Neural progenitor cell (in vitro differentiated cells): Measurements from ENCODE around the gene TCF4. TPM values are rescaled to one million over a fixed set of nuclear protein-coding genes. Genes with fewer than 3 reads are reported as not detected.

Experiments
- DNase-seq: peaks from one replicate; pipeline ENCODE4 v3.0.0-alpha.2; 2016; ENCODE audit warnings: low spot score
- H2AFZ ChIP-seq: fragments of 200-600 bp; sonication (generic); replicated peaks from 2 replicates; pipeline ENCODE4 v1.6.1; 2016; ENCODE audit warnings: antibody characterized with exemption
- H3F3A ChIP-seq: fragments of 200-600 bp; sonication (generic); 2 replicates; pipeline ENCODE4 v1.6.1; 2016; ENCODE audit warnings: antibody characterized with exemption, low read depth
- H3K27ac ChIP-seq: fragments of 200-600 bp; sonication (generic); 2 replicates; pipeline ENCODE4 v1.5.1; 2016; ENCODE audit warnings: mild to moderate bottlenecking
- H3K27me3 ChIP-seq: fragments of 200-600 bp; sonication (generic); 2 replicates; pipeline ENCODE4 v1.6.1; 2016; ENCODE audit warnings: mild to moderate bottlenecking, moderate library complexity
- H3K36me3 ChIP-seq: fragments of 200-600 bp; sonication (generic); 2 replicates; pipeline ENCODE4 v1.5.1; 2016
- H3K4me1 ChIP-seq: fragments of 200-600 bp; sonication (generic); 2 replicates; pipeline ENCODE4 v1.6.1; 2016; ENCODE audit warnings: mixed run types
- H3K4me2 ChIP-seq: fragments of 200-600 bp; sonication (generic); 2 replicates; pipeline ENCODE4 v1.6.1; 2016
- H3K4me3 ChIP-seq: fragments of 200-600 bp; sonication (generic); 2 replicates; pipeline ENCODE4 v1.5.1; 2016
- H3K79me2 ChIP-seq: fragments of 200-600 bp; sonication (generic); 2 replicates; pipeline ENCODE4 v1.6.1; 2016; ENCODE audit warnings: low read depth
- H3K9ac ChIP-seq: fragments of 200-600 bp; sonication (generic); 2 replicates; pipeline ENCODE4 v1.6.1; 2016
- H3K9me3 ChIP-seq: fragments of 200-600 bp; sonication (generic); 2 replicates; pipeline ENCODE4 v1.5.1; 2016; ENCODE audit warnings: low read depth
- H4K20me1 ChIP-seq: fragments of 200-600 bp; sonication (generic); 2 replicates; pipeline ENCODE4 v1.6.1; 2016; ENCODE audit warnings: low read depth
- H3K27ac Mint-ChIP-seq: 3 replicates; pipeline ENCODE4 v1.8.0; 2021; ENCODE audit warnings: mixed read lengths
- H3K27me3 Mint-ChIP-seq: 2 replicates; pipeline ENCODE4 v1.8.0; 2022; ENCODE audit warnings: low read depth, mild to moderate bottlenecking, inconsistent platforms, moderate library complexity, mixed read lengths; ENCODE audit not compliant: insufficient read depth
- H3K36me3 Mint-ChIP-seq: 3 replicates; pipeline ENCODE4 v1.8.0; 2021; ENCODE audit warnings: mixed read lengths
- H3K4me1 Mint-ChIP-seq: 3 replicates; pipeline ENCODE4 v1.8.0; 2021; ENCODE audit warnings: mixed read lengths
- H3K4me3 Mint-ChIP-seq: 3 replicates; pipeline ENCODE4 v1.8.0; 2021; ENCODE audit warnings: mild to moderate bottlenecking, moderate library complexity, mixed read lengths
- H3K9me3 Mint-ChIP-seq: 3 replicates; pipeline ENCODE4 v1.8.0; 2020; ENCODE audit warnings: mixed read lengths
- CTCF ChIP-seq: fragments of 200-600 bp; sonication (generic); IDR thresholded peaks from 2 replicates; pipeline ENCODE4 v1.5.1; 2017; ENCODE audit warnings: antibody characterized with exemption, mild to moderate bottlenecking
- EZH2 ChIP-seq: fragments of 200-600 bp; sonication (generic); IDR thresholded peaks from 2 replicates; pipeline ENCODE4 v1.6.1; 2017; ENCODE audit warnings: antibody characterized with exemption, mild to moderate bottlenecking, moderate library complexity
- EZH2phosphoT487 ChIP-seq: fragments of 200-600 bp; sonication (generic); IDR thresholded peaks from 2 replicates; pipeline ENCODE4 v1.6.1; 2017; ENCODE audit warnings: antibody characterized with exemption
- total RNA-seq: library from RNA; depleted of rRNA; stranded (reverse); fragments of >200 nt; gene quantifications from 2 replicates; pipeline ENCODE4 v1.2.3, GENCODE V29; 2015; ENCODE audit warnings: low replicate concordance

The TCF4 gene
- total RNA-seq, 1 donor from 2014 or later = 161 TPM

- Histone ChIP-seq H3K4me1 (peaks cover 28% of the 10 kb centered on the region), H3K27ac (no peak overlapping the region), H2AFZ (no peak overlapping the region), H3K9ac (no peak overlapping the region), H3F3A (peaks cover 10% of the 10 kb centered on the region), H3K36me3 (no peaks in the 10 kb centered on the region), H3K9me3 (no peaks in the 10 kb centered on the region), H3K4me3 (no peak overlapping the region), H3K79me2 (peaks cover 97% of the 10 kb centered on the region), H3K27me3 (no peaks in the 10 kb centered on the region), H4K20me1 (peaks cover 23% of the 10 kb centered on the region), H3K4me2 (peak overlapping the region; percentile 21)
- no peak for DNase-seq
- H3K27me3 Mint-ChIP-seq = peaks cover 2% of the 10 kb centered on the region
- H3K27ac Mint-ChIP-seq = no peak overlapping the region
- peaks cover 2% of the 10 kb centered on the region for H3K9me3 Mint-ChIP-seq
- no peak for TF ChIP-seq EZH2phosphoT487
- no peak for TF ChIP-seq CTCF
- no peak for TF ChIP-seq EZH2
- H3K4me3 Mint-ChIP-seq = no peak overlapping the region
- peaks cover 35% of the 10 kb centered on the region for H3K36me3 Mint-ChIP-seq
- peaks cover 24% of the 10 kb centered on the region for H3K4me1 Mint-ChIP-seq
These were observed 154.3 kb downstream of the TCF4 start for GRCh38 chr18:55433648-55434047.

GRCh38 chr18:55433140-55433539 lies 154.9 kb downstream of the TCF4 start:
- Histone ChIP-seq H3K9ac (no peak overlapping the region), H3K27ac (no peak overlapping the region), H3K36me3 (no peaks in the 10 kb centered on the region), H3K4me3 (no peak overlapping the region), H3K27me3 (no peaks in the 10 kb centered on the region), H2AFZ (no peak overlapping the region), H4K20me1 (peaks cover 18% of the 10 kb centered on the region), H3K79me2 (peaks cover 97% of the 10 kb centered on the region), H3K4me1 (peaks cover 23% of the 10 kb centered on the region), H3K4me2 (no peak overlapping the region), H3F3A (peaks cover 10% of the 10 kb centered on the region), H3K9me3 (no peaks in the 10 kb centered on the region)
- Mint-ChIP-seq H3K27me3 (peaks cover under 1% of the 10 kb centered on the region), H3K27ac (no peak overlapping the region), H3K36me3 (peaks cover 38% of the 10 kb centered on the region), H3K4me1 (peaks cover 19% of the 10 kb centered on the region), H3K9me3 (peaks cover 2% of the 10 kb centered on the region), H3K4me3 (no peak overlapping the region)
- DNase-seq = no peak
- TF ChIP-seq EZH2 (no peak), CTCF (no peak), EZH2phosphoT487 (no peak)

- Histone ChIP-seq H3K4me3 (no peak overlapping the region), H3K79me2 (peaks cover 97% of the 10 kb centered on the region), H3K27ac (no peak overlapping the region), H3K4me2 (no peak overlapping the region), H3K9ac (no peak overlapping the region), H3K4me1 (peaks cover 19% of the 10 kb centered on the region), H3K36me3 (no peaks in the 10 kb centered on the region), H3F3A (peaks cover 13% of the 10 kb centered on the region), H2AFZ (no peak overlapping the region), H3K9me3 (no peaks in the 10 kb centered on the region), H3K27me3 (no peaks in the 10 kb centered on the region), H4K20me1 (peaks cover 15% of the 10 kb centered on the region)
- peaks cover 42% of the 10 kb centered on the region for H3K36me3 Mint-ChIP-seq
- peaks cover 2% of the 10 kb centered on the region for H3K9me3 Mint-ChIP-seq
- H3K4me3 Mint-ChIP-seq = no peak overlapping the region
- TF ChIP-seq EZH2phosphoT487 (no peak), CTCF (no peak), EZH2 (no peak)
- H3K4me1 Mint-ChIP-seq = peaks cover 18% of the 10 kb centered on the region
- no peak for DNase-seq
- H3K27me3 Mint-ChIP-seq = no peaks in the 10 kb centered on the region
- H3K27ac Mint-ChIP-seq = no peak overlapping the region
These were observed 155.5 kb downstream of the TCF4 start for GRCh38 chr18:55432307-55433040.
